ENCODE data around the gene NUP98. TPM values are rescaled to one million over a fixed set of nuclear protein-coding genes. Genes with fewer than 3 reads are reported as not detected.

NUP98 gene
- total RNA-seq, 2 donors from 2014 or later: 127 to 136 TPM

DNA sequence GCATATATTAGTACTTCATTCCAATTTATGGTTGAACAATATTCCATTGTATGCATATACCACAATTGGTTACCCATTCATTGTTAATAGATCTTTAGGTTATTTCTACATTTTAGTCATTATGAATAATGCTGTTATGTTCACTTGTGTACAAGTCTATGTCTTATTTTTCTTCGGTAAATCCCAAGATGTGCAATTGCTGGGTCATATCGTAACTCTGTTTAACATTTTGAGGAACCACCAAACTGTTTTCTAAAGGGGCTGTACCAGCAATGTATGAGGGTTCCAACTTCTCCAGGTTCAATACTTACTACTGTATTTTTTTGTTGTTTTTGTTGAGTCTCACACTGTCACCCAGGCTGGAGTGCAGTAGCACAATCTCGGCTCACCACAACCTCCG is 33.1 kb downstream of the NUP98 start:
- Histone ChIP-seq H3K27me3 (replicated peaks; ENCODE audit: insufficient read depth) (no peaks in the 10 kb centered on the region), H3K4me1 (replicated peaks) (no peaks in the 10 kb centered on the region), H3K9me3 (no peaks in the 10 kb centered on the region), H3K27ac (no peak overlapping the region), H3K36me3 (peaks cover 6 to 21% of the 10 kb centered on the region in 2 donors), H3K4me3 (no peak overlapping the region)
- 93% methylated on average over 4 of the region's 4 CpGs for WGBS
- no peak for DNase-seq (ENCODE audit: low spot score)
- TF ChIP-seq POLR2A (IDR thresholded peaks at IDR 0.05): no peak
- TF ChIP-seq CTCF (IDR thresholded peaks at IDR 0.05): no peak
- TF ChIP-seq POLR2AphosphoS5 (IDR thresholded peaks at IDR 0.05): no peak
- intact Hi-C loops (cut with DNase I): no loop called here

DNA sequence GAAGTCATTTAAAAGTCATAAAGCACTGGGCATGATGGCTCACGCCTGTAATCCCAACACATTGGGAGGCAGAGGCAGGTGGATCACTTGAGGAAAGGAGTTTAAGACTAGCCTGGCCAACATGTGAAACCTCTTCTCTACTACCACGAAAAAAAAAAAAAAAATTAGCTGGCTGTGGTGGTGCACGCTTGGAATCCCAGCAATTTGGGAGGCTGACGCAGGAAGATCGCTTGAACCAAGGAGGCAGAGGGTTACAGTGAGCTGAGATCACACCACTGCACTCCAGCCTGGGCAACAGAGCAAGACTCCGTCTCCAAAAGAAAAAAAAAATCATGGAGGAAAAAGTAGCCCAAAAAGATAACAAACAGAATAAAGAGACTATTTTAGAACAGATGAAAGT is 42.2 kb downstream of the NUP98 start:
- TF ChIP-seq CTCF (IDR thresholded peaks at IDR 0.05) (no peak), POLR2AphosphoS5 (IDR thresholded peaks at IDR 0.05) (no peak), POLR2A (IDR thresholded peaks at IDR 0.05) (no peak)
- intact Hi-C loops (cut with DNase I): no loop called here
- Histone ChIP-seq H3K4me1 (replicated peaks) (peaks cover 3% of the 10 kb centered on the region), H3K27me3 (replicated peaks; ENCODE audit: insufficient read depth) (no peaks in the 10 kb centered on the region), H3K36me3 (peaks cover 0 to 22% of the 10 kb centered on the region in 2 donors), H3K4me3 (no peak overlapping the region), H3K27ac (no peak overlapping the region), H3K9me3 (no peaks in the 10 kb centered on the region)
- WGBS: 91% methylated on average over 6 of the region's 6 CpGs
- no peak for DNase-seq (ENCODE audit: low spot score)

DNA sequence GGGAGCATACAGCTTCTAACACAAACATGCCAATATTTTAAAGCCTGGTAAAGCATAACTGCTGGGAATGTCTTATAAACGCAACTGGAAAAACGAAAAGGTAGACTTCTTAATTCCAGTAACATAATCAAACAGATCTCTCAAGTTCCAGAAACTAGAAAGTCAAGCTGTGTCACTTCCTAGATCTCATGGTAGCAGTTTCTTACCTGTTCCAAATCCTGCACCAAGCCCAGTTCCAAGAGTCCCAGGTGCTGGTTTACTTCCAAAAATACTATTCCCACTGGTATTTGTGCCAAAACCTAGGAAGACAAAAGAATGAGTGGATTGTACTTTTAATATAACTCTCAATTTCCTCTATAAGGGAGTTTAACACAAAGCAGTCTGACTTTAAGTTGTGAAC is 44.2 kb downstream of the NUP98 start:
- WGBS: 54% methylated on average over 2 of the region's 2 CpGs
- intact Hi-C loops (cut with DNase I): no loop called here
- DNase-seq (ENCODE audit: low spot score): peak; percentile 12
- H3K36me3 ChIP-seq: peaks cover 0 to 12% of the 10 kb centered on the region in 2 donors
- H3K27me3 ChIP-seq (replicated peaks; ENCODE audit: insufficient read depth): no peaks in the 10 kb centered on the region
- H3K9me3 ChIP-seq: no peaks in the 10 kb centered on the region
- H3K27ac ChIP-seq: peak overlapping the region in 1 of 2 donors; percentile 32
- TF ChIP-seq CTCF (IDR thresholded peaks at IDR 0.05): no peak
- TF ChIP-seq POLR2AphosphoS5 (IDR thresholded peaks at IDR 0.05): peak; percentile 34
- peaks cover 3% of the 10 kb centered on the region for H3K4me1 ChIP-seq (replicated peaks)
- H3K4me3 ChIP-seq: no peak overlapping the region

- 68% methylated on average over 1 of the region's 1 CpG for WGBS
- peaks cover 0 to 12% of the 10 kb centered on the region in 2 donors for H3K36me3 ChIP-seq
- intact Hi-C loops (cut with DNase I): no loop called here
Observed at GRCh38 chr11:3747704-3748103, 49.6 kb downstream of the NUP98 start.

More at GRCh38 chr11:3747704-3748103, 49.6 kb downstream of the NUP98 start:
- no peak for DNase-seq (ENCODE audit: low spot score)
- Histone ChIP-seq H3K9me3 (no peaks in the 10 kb centered on the region), H3K27me3 (replicated peaks; ENCODE audit: insufficient read depth) (no peaks in the 10 kb centered on the region), H3K4me3 (no peak overlapping the region), H3K4me1 (replicated peaks) (peaks cover under 1% of the 10 kb centered on the region), H3K27ac (no peak overlapping the region)
- TF ChIP-seq POLR2AphosphoS5 (IDR thresholded peaks at IDR 0.05) (no peak), CTCF (IDR thresholded peaks at IDR 0.05) (no peak), POLR2A (IDR thresholded peaks at IDR 0.05) (no peak)
